CD14-positive monocyte (primary cell): ENCODE measurements around the gene CNTN4. TPM values are rescaled to one million over a fixed set of nuclear protein-coding genes. Genes with fewer than 3 reads are reported as not detected.

Experiments
- DNase-seq, 3 donors: peaks; one replicate each; pipeline ENCODE4 v3.0.0-alpha.2; 2011 to 2022
- H2AFZ ChIP-seq: 2 replicates; pipeline ENCODE4 v1.6.0; 2012; ENCODE audit warnings: mild to moderate bottlenecking, low read depth, low read length, inconsistent platforms; ENCODE audit not compliant: insufficient read depth, poor library complexity, severe bottlenecking
- H3K27ac ChIP-seq, 2 donors: 1 replicate in 1 of 2; 2 replicates in 1 of 2; pipeline ENCODE4 v1.5.1; 2012 to 2013; ENCODE audit warnings: low read length in 2 of 2, control low read depth in 1 of 2, inconsistent platforms in 1 of 2, low read depth in 1 of 2, mild to moderate bottlenecking in 1 of 2
- H3K27me3 ChIP-seq, 2 donors: one replicate each; pipeline versions ENCODE4 v1.6.0 to v1.6.1; 2011 to 2013; ENCODE audit warnings: low read length in 2 of 2; ENCODE audit not compliant: control insufficient read depth in 2 of 2, insufficient read depth in 2 of 2
- H3K36me3 ChIP-seq, 2 donors: replicated peaks in 1 of 2; 1 replicate in 1 of 2; 2 replicates in 1 of 2; pipeline versions ENCODE4 v1.5.1 to v1.6.1; 2012 to 2013; ENCODE audit warnings: low read length in 2 of 2, control low read depth in 1 of 2, inconsistent platforms in 1 of 2, mild to moderate bottlenecking in 1 of 2; ENCODE audit not compliant: insufficient read depth in 2 of 2, control insufficient read depth in 1 of 2
- H3K4me1 ChIP-seq, 2 donors: 1 replicate in 1 of 2; 2 replicates in 1 of 2; pipeline versions ENCODE4 v1.5.1 to v1.6.1; 2012 to 2013; ENCODE audit warnings: low read length in 2 of 2, control low read depth in 1 of 2, inconsistent platforms in 1 of 2, mild to moderate bottlenecking in 1 of 2, moderate library complexity in 1 of 2; ENCODE audit not compliant: insufficient read depth in 2 of 2, control insufficient read depth in 1 of 2
- H3K4me2 ChIP-seq: replicated peaks from 2 replicates; pipeline ENCODE3; 2012; ENCODE audit warnings: low read length, moderate library complexity, mild to moderate bottlenecking; ENCODE audit not compliant: poor library complexity, severe bottlenecking; ENCODE audit errors: extremely low read depth
- H3K4me3 ChIP-seq, 3 experiments: fragments of 200-600 bp in 1 of 3; sonication (generic) in 1 of 3; replicated peaks in 1 of 3; 1 replicate in 2 of 3; 2 replicates in 1 of 3; pipeline ENCODE4 v1.5.1; 2011 to 2013; ENCODE audit warnings: low read length in 3 of 3, mild to moderate bottlenecking in 3 of 3, control low read depth in 2 of 3, low read depth in 2 of 3, inconsistent platforms in 1 of 3, moderate library complexity in 1 of 3
- H3K79me2 ChIP-seq: 2 replicates; pipeline ENCODE4 v1.6.0; 2012; ENCODE audit warnings: mild to moderate bottlenecking, control low read depth, inconsistent platforms, low read length, moderate library complexity; ENCODE audit not compliant: insufficient read depth
- H3K9ac ChIP-seq: 2 replicates; pipeline ENCODE4 v1.6.0; 2017; ENCODE audit warnings: low read length, mild to moderate bottlenecking; ENCODE audit not compliant: insufficient read depth, poor library complexity, severe bottlenecking
- H3K9me3 ChIP-seq, 2 donors: replicated peaks in 1 of 2; 1 replicate in 1 of 2; 2 replicates in 1 of 2; pipeline versions ENCODE4 v1.5.1 to v1.6.1; 2012 to 2013; ENCODE audit warnings: low read length in 2 of 2, control low read depth in 1 of 2; ENCODE audit not compliant: control insufficient read depth in 1 of 2, insufficient read depth in 1 of 2
- H4K20me1 ChIP-seq: 2 replicates; pipeline ENCODE4 v1.6.0; 2012; ENCODE audit warnings: mild to moderate bottlenecking, low read length, control low read depth, moderate library complexity; ENCODE audit not compliant: insufficient read depth
- H3K27ac Mint-ChIP-seq, 7 donors: one replicate each; pipeline ENCODE4 v1.8.0; 2020; ENCODE audit warnings: mild to moderate bottlenecking in 7 of 7, mixed read lengths in 7 of 7, moderate library complexity in 6 of 7, inconsistent platforms in 2 of 7
- H3K27me3 Mint-ChIP-seq, 3 donors: one replicate each; pipeline ENCODE4 v1.8.0; 2021 to 2022; ENCODE audit warnings: low read depth in 3 of 3, mild to moderate bottlenecking in 3 of 3, mixed read lengths in 3 of 3, moderate library complexity in 3 of 3, inconsistent platforms in 1 of 3
- H3K36me3 Mint-ChIP-seq, 2 donors: one replicate each; pipeline ENCODE4 v1.8.0; 2020; ENCODE audit warnings: mixed read lengths in 2 of 2, inconsistent platforms in 1 of 2, mild to moderate bottlenecking in 1 of 2
- H3K4me1 Mint-ChIP-seq: one replicate; pipeline ENCODE4 v1.8.0; 2020; ENCODE audit warnings: mild to moderate bottlenecking, mixed read lengths
- H3K4me3 Mint-ChIP-seq, 2 donors: one replicate each; pipeline ENCODE4 v1.8.0; 2020; ENCODE audit warnings: mild to moderate bottlenecking in 2 of 2, mixed read lengths in 2 of 2, moderate library complexity in 1 of 2
- H3K9me3 Mint-ChIP-seq, 7 donors: one replicate each; pipeline ENCODE4 v1.8.0; 2020 to 2022; ENCODE audit warnings: mixed read lengths in 7 of 7, mild to moderate bottlenecking in 6 of 7, moderate library complexity in 6 of 7, inconsistent platforms in 2 of 7
- CTCF ChIP-seq: fragments of 200-600 bp; IDR thresholded peaks from one replicate; pipeline ENCODE4 v1.8.0; 2022; ENCODE audit warnings: antibody characterized with exemption, mild to moderate bottlenecking
- WGBS: methylation state at CpG from one replicate; pipeline ENCODE4 v1.1.5; 2013; ENCODE audit warnings: missing lambda C conversion rate; ENCODE audit not compliant: insufficient coverage; 5-methylcytosine and 5-hydroxymethylcytosine counted together
- intact Hi-C, 2 donors: fragments of 100-400 bp; cut with micrococcal nuclease; formaldehyde crosslinking; loops; one replicate each; pipeline versions ENCODE4 v1.15.0 to v1.15.1; 2023
- polyA plus RNA-seq, 3 donors: library from polyadenylated mRNA; depleted of rRNA in 1 of 3; unstranded in 2 of 3; stranded (reverse) in 1 of 3; fragments of 300-500 nt in 2 of 3; fragments of >200 nt in 1 of 3; fragmentation: Illumina TruSeq in 2 of 3; gene quantifications; 1 replicate in 2 of 3; 2 replicates in 1 of 3; pipeline ENCODE4 v1.2.3, GENCODE V29; 2012 to 2021

The CNTN4 gene
- polyA plus RNA-seq, 3 donors: not detected

- no peak overlapping the region for H3K9ac ChIP-seq
- no peak overlapping the region for H3K4me3 Mint-ChIP-seq
- H3K4me2 ChIP-seq: no peak overlapping the region
- intact Hi-C loops: no loop called here
- H3K4me1 ChIP-seq: no peaks in the 10 kb centered on the region
- H3K27me3 ChIP-seq: no peaks in the 10 kb centered on the region
- H3K27me3 Mint-ChIP-seq: peaks cover 0 to 2% (median 0%) of the 10 kb centered on the region in 3 donors
- H3K36me3 ChIP-seq: no peaks in the 10 kb centered on the region
- no peaks in the 10 kb centered on the region for H3K36me3 Mint-ChIP-seq
- WGBS: no CpG with 5 or more reads among the region's 1 CpG
- H4K20me1 ChIP-seq: no peaks in the 10 kb centered on the region
- H3K27ac Mint-ChIP-seq: no peak overlapping the region
- no peak overlapping the region for H2AFZ ChIP-seq
- DNase-seq: no peak
- no peaks in the 10 kb centered on the region for H3K4me1 Mint-ChIP-seq
- no peak for TF ChIP-seq CTCF
- no peak overlapping the region for H3K27ac ChIP-seq
- H3K79me2 ChIP-seq: no peaks in the 10 kb centered on the region
- H3K9me3 Mint-ChIP-seq: peaks cover 0 to 6% (median 2%) of the 10 kb centered on the region in 7 donors
- no peaks in the 10 kb centered on the region for H3K9me3 ChIP-seq
- no peak overlapping the region for H3K4me3 ChIP-seq
These were observed 418.2 kb downstream of the CNTN4 start for GRCh38 chr3:2516762-2517441.

GRCh38 chr3:2517500-2518172, 419.0 kb downstream of the CNTN4 start:
- Mint-ChIP-seq H3K9me3 (peaks cover 0 to 6% (median 2%) of the 10 kb centered on the region in 7 donors), H3K4me3 (no peak overlapping the region), H3K36me3 (no peaks in the 10 kb centered on the region), H3K27me3 (peaks cover 0 to 2% (median 0%) of the 10 kb centered on the region in 3 donors), H3K27ac (no peak overlapping the region), H3K4me1 (no peaks in the 10 kb centered on the region)
- Histone ChIP-seq H3K9me3 (no peaks in the 10 kb centered on the region), H3K9ac (no peak overlapping the region), H3K79me2 (no peaks in the 10 kb centered on the region), H3K27me3 (no peaks in the 10 kb centered on the region), H3K4me3 (no peak overlapping the region), H3K4me1 (no peaks in the 10 kb centered on the region), H2AFZ (no peak overlapping the region), H3K36me3 (no peaks in the 10 kb centered on the region), H4K20me1 (no peaks in the 10 kb centered on the region), H3K27ac (no peak overlapping the region), H3K4me2 (no peak overlapping the region)
- DNase-seq: no peak
- intact Hi-C loops: no loop called here
- no peak for TF ChIP-seq CTCF
- no CpG with 5 or more reads among the region's 5 CpGs for WGBS
